DMS 273 (cell line): ENCODE data around the gene DPYSL4.
"Not testable (repeated sequence)": the region's sequence is repeated elsewhere in the genome, so short reads cannot be mapped to it uniquely, and the experiment has no call there.

Experiments used
- DNase-seq: peaks from one replicate; lab custom pipeline; 2025; ENCODE audit not compliant: unreplicated experiment; lab: John Stamatoyannopoulos, UW

Gene DPYSL4

DNA sequence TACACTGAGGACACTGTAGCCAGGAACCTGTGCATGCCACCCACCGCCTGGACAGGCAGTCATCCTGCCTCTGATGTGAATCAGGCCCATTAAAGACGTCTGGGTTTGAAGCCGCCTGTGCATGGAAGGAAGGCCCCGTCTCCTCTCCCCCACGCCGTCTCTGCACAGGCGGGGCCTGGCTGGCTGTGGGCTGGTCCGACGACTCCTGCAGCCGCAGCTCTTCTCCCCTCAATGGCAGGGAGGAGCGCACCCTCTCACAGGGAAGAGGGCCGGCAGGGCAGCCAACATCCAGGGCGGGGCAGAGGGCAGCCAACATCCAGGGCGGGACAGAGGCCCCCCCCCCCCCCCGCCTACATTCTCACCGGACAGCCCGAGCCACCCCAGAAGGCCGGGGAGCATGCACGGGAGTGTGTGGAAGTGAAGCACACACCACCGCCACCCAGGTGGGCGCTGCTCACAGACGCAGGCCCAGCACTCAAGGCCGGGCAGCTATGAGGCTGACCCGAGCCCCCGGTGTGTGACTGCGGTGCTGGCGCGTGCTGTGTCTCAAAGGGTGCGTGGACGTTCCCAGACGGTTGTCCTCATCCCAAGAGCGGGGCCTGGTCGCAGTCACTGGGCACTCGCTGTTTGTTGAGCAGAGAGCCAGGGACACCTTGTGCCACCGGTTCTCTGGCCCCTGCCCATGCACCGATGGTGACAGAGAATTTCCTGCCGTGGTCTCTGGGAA lies 19.1 kb downstream of the DPYSL4 start:
- no peak for DNase-seq

DNA sequence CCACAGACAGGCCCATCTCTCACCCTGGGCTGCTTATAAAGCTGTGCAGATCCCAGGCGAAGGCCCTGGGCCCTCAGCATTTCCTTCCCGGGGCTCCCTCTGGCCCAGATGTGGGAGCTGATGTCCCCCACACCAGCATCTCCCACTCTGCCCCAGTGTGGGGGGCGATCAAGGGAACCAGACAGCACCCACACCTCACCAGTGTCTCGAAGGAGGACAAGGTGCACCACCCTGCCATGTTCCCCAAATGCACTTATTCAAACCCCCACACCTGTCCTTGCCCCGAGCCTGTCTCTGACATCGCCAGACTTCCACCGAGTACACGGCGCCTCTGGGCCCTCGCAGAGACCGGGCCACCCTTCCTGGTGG lies 19.6 kb downstream of the DPYSL4 start:
- DNase-seq, result no peak

DNA sequence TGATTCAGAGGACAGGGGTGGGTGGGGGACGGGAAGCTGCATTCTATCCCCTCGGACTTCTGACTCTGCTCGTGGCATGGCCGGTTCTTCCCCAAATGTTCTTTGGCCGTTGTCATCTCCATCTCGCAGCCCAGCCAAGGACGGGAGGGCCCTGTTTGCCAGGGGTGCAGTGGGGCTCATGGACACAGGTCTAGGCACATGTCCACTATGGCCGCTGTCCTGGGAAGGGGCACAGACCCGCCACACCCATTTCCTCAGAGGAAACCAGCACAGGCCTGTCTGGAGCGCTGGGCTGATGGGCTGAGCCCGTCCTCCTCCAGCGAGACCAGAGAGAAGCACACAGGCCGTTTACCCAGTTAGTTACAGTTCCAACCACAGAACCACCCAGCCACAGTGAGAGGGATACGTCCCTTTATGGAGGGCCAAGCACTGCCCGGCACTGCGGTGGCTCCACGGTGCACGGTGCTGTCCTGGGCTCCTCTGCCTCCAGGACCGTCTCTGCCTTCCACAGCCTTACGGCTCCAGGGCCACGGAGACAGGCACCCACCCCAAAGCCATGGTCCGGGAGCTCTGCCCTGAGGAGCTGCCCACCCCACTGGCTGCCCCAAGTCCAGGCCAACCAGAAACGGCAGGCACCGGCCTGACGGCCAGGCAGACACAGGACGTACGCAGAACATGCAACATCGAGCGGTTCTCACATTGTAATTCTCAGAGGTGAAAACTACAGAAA lies 20.2 kb downstream of the DPYSL4 start:
- DNase-seq, result no peak

GRCh38 chr10:132207536-132208461 lies 21.1 kb downstream of the DPYSL4 start:
- DNase-seq, result no peak

DNA sequence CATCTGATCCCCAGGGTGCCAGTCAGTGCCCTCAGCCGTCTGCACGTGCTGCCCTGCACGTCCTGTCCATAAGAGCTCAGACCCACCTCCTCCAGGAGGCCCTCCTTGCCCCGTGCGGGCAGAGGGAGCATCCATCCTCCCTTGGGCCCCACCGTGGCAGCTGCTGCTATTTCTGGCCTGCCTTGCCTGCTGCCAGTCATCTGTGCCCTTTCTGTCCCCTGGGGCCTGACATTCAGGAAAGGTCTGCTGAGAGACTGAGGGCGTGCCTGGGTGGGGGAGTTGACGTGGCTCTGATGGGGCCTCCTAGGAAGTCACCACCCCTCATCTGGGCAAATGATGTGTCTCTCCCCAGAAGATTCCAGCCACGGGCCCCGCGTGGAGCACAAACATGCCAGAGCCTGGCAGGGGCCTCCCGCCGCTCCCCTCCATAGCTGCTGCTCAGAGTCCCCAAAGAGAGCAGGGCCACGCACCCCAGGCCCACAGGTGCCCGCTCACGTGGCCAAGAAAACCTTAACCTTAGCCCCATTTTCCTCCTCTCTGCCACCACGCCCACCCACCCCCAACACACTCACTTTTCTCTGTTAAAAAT lies 21.8 kb downstream of the DPYSL4 start:
- DNase-seq, result no peak

GRCh38 chr10:132209130-132209529 lies 22.4 kb downstream of the DPYSL4 start:
- DNase-seq, result no peak

DNA sequence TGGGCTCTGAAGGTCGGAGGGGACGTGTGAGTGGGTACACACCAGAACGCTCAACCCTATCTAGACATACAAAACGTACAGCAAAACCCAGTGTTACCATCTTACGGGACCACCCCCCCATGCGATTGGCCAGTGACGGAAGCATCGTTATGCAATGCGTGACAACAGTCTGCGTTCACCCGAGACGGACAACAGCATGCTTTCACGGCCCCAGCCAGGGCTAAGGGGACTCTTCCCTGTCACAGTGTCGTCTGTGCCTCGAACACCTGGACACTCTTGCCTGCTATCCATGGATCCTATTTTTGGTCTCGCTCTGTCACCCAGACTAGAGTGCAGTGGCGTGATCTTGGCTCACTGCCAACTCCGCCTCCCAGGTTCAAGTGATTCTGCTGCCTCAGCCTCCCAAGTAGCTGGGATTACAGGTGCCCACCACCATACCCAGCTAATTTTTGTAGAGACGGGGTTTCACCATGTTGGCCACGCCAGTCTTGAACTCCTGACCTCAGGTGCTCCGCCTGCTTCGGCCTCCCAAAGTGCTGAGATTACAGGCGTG lies 23.3 kb downstream of the DPYSL4 start:
- no peak for DNase-seq

- DNase-seq, result no peak
Observed at GRCh38 chr10:132210766-132211165, 24.0 kb downstream of the DPYSL4 start.

- DNase-seq, result no peak
Observed at GRCh38 chr10:132211246-132211645, 24.5 kb downstream of the DPYSL4 start.

GRCh38 chr10:132212816-132213215 lies 26.1 kb downstream of the DPYSL4 start:
- DNase-seq, result no peak

DNA sequence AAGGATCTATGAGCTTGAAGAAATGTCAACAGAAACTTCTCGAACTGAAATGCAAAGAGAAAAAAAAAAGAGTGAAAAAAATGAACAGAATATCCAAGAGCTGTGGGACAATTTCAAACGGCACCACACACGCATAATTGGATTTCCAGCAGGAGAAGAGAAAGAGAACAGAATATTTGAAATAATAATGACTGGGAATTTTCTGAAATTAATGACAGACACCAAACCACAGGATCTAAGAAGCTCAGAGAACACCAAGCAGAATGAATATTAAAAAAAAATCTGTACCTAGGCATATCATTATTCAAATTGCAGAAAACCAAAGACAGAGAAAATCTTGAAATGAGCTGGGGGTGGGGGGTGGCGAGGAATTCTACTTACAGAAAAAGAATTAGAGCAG lies 27.2 kb downstream of the DPYSL4 start:
- DNase-seq, result no peak

GRCh38 chr10:132216441-132216840 lies 29.7 kb downstream of the DPYSL4 start:
- DNase-seq, result not testable (repeated sequence)

DNA sequence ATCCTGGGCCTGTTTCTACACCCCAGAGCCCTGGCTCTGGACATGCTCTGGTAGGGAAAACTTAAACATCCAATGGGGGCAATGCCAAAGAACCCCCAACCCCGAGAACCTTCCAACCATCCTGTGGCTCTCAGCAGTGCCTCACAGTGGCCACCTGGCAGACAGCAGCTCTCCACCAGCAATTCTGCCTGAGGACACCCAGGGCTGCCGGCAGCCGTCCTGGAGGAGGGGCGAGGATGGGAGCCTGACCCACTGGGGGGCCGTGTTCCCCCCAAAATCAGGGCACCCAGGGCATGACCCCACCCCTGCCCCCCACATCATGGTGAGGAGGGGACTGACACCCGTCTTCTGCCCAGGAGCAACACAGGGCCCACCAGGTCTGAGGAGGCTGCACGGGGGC lies 32.7 kb downstream of the DPYSL4 start:
- no peak for DNase-seq

DNA sequence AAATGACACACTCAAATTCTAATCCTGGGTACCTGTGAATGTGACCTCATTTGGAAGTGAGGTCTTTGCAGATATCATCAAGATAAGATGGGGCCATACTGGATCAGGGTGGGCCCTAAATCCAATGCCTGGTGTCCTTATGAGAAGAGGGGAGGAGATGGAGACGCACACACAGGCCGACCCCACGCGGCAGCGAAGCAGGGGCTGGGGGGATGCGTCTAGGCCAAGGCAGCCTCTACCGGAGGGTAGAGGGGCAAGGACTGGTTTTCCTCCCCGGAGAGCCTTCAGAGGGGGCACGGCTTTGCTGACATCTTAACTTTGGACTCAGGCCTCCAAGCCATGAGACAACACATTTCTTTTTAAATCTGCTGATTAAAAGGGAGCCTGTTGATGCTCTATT lies 33.3 kb downstream of the DPYSL4 start:
- DNase-seq, result no peak

GRCh38 chr10:132220996-132221395 lies 34.2 kb downstream of the DPYSL4 start:
- DNase-seq, result not testable (repeated sequence)

DNA sequence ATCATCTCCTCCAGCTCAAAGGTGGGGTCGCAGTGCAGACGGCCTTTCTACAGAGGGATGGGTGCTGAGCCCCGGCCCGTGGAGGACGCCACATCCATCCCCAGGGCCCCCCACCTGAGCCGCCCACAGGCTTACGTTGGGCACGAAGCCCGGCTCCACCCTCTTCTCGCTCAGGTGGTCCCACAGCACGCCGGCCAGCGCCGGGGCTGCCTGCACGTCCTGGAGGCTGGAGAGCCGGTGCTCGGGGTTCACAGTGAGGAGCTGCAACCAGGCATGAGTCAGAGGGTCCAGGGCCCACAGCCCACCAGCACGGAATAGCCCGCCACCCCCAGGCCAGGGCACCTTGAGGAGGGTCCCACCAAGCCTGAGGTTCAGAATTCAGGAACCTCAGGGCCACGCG lies 36.0 kb downstream of the DPYSL4 start:
- DNase-seq, result no peak

- DNase-seq, result peak; percentile 87
Observed at GRCh38 chr10:132223156-132223590, 36.4 kb downstream of the DPYSL4 start.

- DNase-seq, result no peak
Observed at GRCh38 chr10:132223611-132224342, 37.0 kb downstream of the DPYSL4 start.

DNA sequence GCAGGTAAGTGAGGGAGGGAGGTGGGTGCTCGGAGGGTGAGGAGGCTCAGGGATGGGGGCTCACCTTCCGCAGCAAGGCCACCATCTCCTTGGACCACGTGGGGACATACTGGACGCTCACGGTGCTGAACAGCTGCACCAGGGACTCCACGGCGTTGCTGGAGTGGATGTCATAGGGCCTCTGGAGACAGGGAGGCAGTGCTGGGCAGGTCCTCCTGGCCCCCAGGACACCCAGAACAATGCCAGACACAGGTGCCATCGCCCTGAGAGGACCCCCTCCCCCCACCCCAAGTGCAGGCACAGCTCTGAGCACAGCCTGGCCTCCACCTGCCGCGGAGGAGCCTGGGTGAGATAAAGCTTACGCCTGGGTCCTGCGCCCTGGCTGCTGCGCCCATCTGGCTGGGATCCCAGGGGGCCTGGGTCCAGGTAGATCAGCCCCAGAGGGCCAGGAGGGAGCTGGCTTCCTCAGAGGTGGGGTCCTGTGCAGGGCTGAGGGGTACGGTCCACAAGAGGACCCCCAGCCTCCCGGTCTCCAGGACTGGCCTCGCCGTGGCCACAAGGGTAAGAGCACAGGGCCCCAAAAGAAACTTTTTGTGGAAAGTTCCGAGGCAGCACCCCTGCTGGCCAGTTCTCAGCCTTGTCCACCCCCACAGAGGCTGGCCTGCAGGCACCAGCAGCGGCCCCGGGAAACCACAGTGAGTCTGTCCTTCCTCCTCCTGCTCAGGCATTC lies 37.8 kb downstream of the DPYSL4 start:
- DNase-seq, result no peak
